ENCODE measurements around the gene GLRA2. TPM values are rescaled to one million over a fixed set of nuclear protein-coding genes. Genes with fewer than 3 reads are reported as not detected.
"Not testable (repeated sequence)": the region's sequence is repeated elsewhere in the genome, so short reads cannot be mapped to it uniquely, and the experiment has no call there.

The GLRA2 gene
- total RNA-seq, 1 donor from 2014 or later: 1.0 TPM

GRCh38 chrX:14590693-14591424, 61.5 kb downstream of the GLRA2 start:
- Histone ChIP-seq H3K4me3 (ENCODE audit: low read length in 3 of 3) (no peak overlapping the region), H3K36me3 (ENCODE audit: control insufficient read depth in 3 of 3, insufficient read depth in 3 of 3, low read length in 3 of 3) (no peaks in the 10 kb centered on the region), H3K27ac (ENCODE audit: low read depth, low read length) (no peak overlapping the region)

GRCh38 chrX:14591976-14592375, 62.6 kb downstream of the GLRA2 start:
- no peaks in the 10 kb centered on the region for H3K9me3 ChIP-seq (ENCODE audit: control insufficient read depth in 3 of 3, low read length in 3 of 3)
- H3K4me3 ChIP-seq (ENCODE audit: low read length in 3 of 3): no peak overlapping the region
- no peaks in the 10 kb centered on the region for H3K4me1 ChIP-seq (ENCODE audit: control insufficient read depth in 3 of 3, insufficient read depth in 3 of 3, low read length in 3 of 3)
- H3K27me3 ChIP-seq (ENCODE audit: control insufficient read depth in 3 of 3, insufficient read depth in 3 of 3, low read length in 3 of 3): no peaks in the 10 kb centered on the region
- no peaks in the 10 kb centered on the region for H3K36me3 ChIP-seq (ENCODE audit: control insufficient read depth in 3 of 3, insufficient read depth in 3 of 3, low read length in 3 of 3)
- H3K27ac ChIP-seq (ENCODE audit: low read depth, low read length): no peak overlapping the region
- no peak overlapping the region for H3K9ac ChIP-seq (ENCODE audit: low read depth in 1 of 3, low read length in 3 of 3)

More at GRCh38 chrX:14590693-14591424, 61.5 kb downstream of the GLRA2 start:
- H3K9ac ChIP-seq (ENCODE audit: low read depth in 1 of 3, low read length in 3 of 3): no peak overlapping the region
- H3K9me3 ChIP-seq (ENCODE audit: control insufficient read depth in 3 of 3, low read length in 3 of 3): no peaks in the 10 kb centered on the region
- no peaks in the 10 kb centered on the region for H3K4me1 ChIP-seq (ENCODE audit: control insufficient read depth in 3 of 3, insufficient read depth in 3 of 3, low read length in 3 of 3)
- no peaks in the 10 kb centered on the region for H3K27me3 ChIP-seq (ENCODE audit: control insufficient read depth in 3 of 3, insufficient read depth in 3 of 3, low read length in 3 of 3)

GRCh38 chrX:14594521-14594920, 65.2 kb downstream of the GLRA2 start:
- H3K9ac ChIP-seq (ENCODE audit: low read depth in 1 of 3, low read length in 3 of 3): no peak overlapping the region
- H3K4me1 ChIP-seq (ENCODE audit: control insufficient read depth in 3 of 3, insufficient read depth in 3 of 3, low read length in 3 of 3): no peaks in the 10 kb centered on the region
- no peak overlapping the region for H3K27ac ChIP-seq (ENCODE audit: low read depth, low read length)
- H3K4me3 ChIP-seq (ENCODE audit: low read length in 3 of 3): no peak overlapping the region
- no peaks in the 10 kb centered on the region for H3K27me3 ChIP-seq (ENCODE audit: control insufficient read depth in 3 of 3, insufficient read depth in 3 of 3, low read length in 3 of 3)
- no peaks in the 10 kb centered on the region for H3K9me3 ChIP-seq (ENCODE audit: control insufficient read depth in 3 of 3, low read length in 3 of 3)
- H3K36me3 ChIP-seq (ENCODE audit: control insufficient read depth in 3 of 3, insufficient read depth in 3 of 3, low read length in 3 of 3): no peaks in the 10 kb centered on the region

- Histone ChIP-seq H3K27ac (ENCODE audit: low read depth, low read length) (no peak overlapping the region), H3K36me3 (ENCODE audit: control insufficient read depth in 3 of 3, insufficient read depth in 3 of 3, low read length in 3 of 3) (no peaks in the 10 kb centered on the region), H3K4me3 (ENCODE audit: low read length in 3 of 3) (no peak overlapping the region), H3K9ac (ENCODE audit: low read depth in 1 of 3, low read length in 3 of 3) (no peak overlapping the region), H3K4me1 (ENCODE audit: control insufficient read depth in 3 of 3, insufficient read depth in 3 of 3, low read length in 3 of 3) (no peaks in the 10 kb centered on the region), H3K9me3 (ENCODE audit: control insufficient read depth in 3 of 3, low read length in 3 of 3) (no peaks in the 10 kb centered on the region), H3K27me3 (ENCODE audit: control insufficient read depth in 3 of 3, insufficient read depth in 3 of 3, low read length in 3 of 3) (no peaks in the 10 kb centered on the region)
These were observed 69.0 kb downstream of the GLRA2 start for GRCh38 chrX:14598330-14598729.

GRCh38 chrX:14607446-14607985, 78.2 kb downstream of the GLRA2 start:
- Histone ChIP-seq H3K9me3 (ENCODE audit: control insufficient read depth in 3 of 3, low read length in 3 of 3) (no peaks in the 10 kb centered on the region), H3K27ac (ENCODE audit: low read depth, low read length) (no peak overlapping the region), H3K4me1 (ENCODE audit: control insufficient read depth in 3 of 3, insufficient read depth in 3 of 3, low read length in 3 of 3) (no peaks in the 10 kb centered on the region), H3K36me3 (ENCODE audit: control insufficient read depth in 3 of 3, insufficient read depth in 3 of 3, low read length in 3 of 3) (no peaks in the 10 kb centered on the region), H3K27me3 (ENCODE audit: control insufficient read depth in 3 of 3, insufficient read depth in 3 of 3, low read length in 3 of 3) (no peaks in the 10 kb centered on the region), H3K9ac (ENCODE audit: low read depth in 1 of 3, low read length in 3 of 3) (no peak overlapping the region), H3K4me3 (ENCODE audit: low read length in 3 of 3) (no peak overlapping the region)

- H3K9me3 ChIP-seq (ENCODE audit: control insufficient read depth in 3 of 3, low read length in 3 of 3); H3K4me3 ChIP-seq (ENCODE audit: low read length in 3 of 3); H3K27ac ChIP-seq (ENCODE audit: low read depth, low read length); H3K36me3 ChIP-seq (ENCODE audit: control insufficient read depth in 3 of 3, insufficient read depth in 3 of 3, low read length in 3 of 3); H3K27me3 ChIP-seq (ENCODE audit: control insufficient read depth in 3 of 3, insufficient read depth in 3 of 3, low read length in 3 of 3); H3K9ac ChIP-seq (ENCODE audit: low read depth in 1 of 3, low read length in 3 of 3); H3K4me1 ChIP-seq (ENCODE audit: control insufficient read depth in 3 of 3, insufficient read depth in 3 of 3, low read length in 3 of 3): not testable (repeated sequence)
These were observed 83.1 kb downstream of the GLRA2 start for GRCh38 chrX:14612450-14612849.

- Histone ChIP-seq H3K36me3 (ENCODE audit: control insufficient read depth in 3 of 3, insufficient read depth in 3 of 3, low read length in 3 of 3) (no peaks in the 10 kb centered on the region), H3K9me3 (ENCODE audit: control insufficient read depth in 3 of 3, low read length in 3 of 3) (no peaks in the 10 kb centered on the region), H3K27ac (ENCODE audit: low read depth, low read length) (no peak overlapping the region), H3K27me3 (ENCODE audit: control insufficient read depth in 3 of 3, insufficient read depth in 3 of 3, low read length in 3 of 3) (no peaks in the 10 kb centered on the region), H3K4me3 (ENCODE audit: low read length in 3 of 3) (no peak overlapping the region), H3K9ac (ENCODE audit: low read depth in 1 of 3, low read length in 3 of 3) (no peak overlapping the region), H3K4me1 (ENCODE audit: control insufficient read depth in 3 of 3, insufficient read depth in 3 of 3, low read length in 3 of 3) (no peaks in the 10 kb centered on the region)
These were observed 87.0 kb downstream of the GLRA2 start for GRCh38 chrX:14616301-14616700.

GRCh38 chrX:14616836-14617235, 87.5 kb downstream of the GLRA2 start:
- H3K9ac ChIP-seq (ENCODE audit: low read depth in 1 of 3, low read length in 3 of 3): no peak overlapping the region
- no peaks in the 10 kb centered on the region for H3K4me1 ChIP-seq (ENCODE audit: control insufficient read depth in 3 of 3, insufficient read depth in 3 of 3, low read length in 3 of 3)
- no peaks in the 10 kb centered on the region for H3K36me3 ChIP-seq (ENCODE audit: control insufficient read depth in 3 of 3, insufficient read depth in 3 of 3, low read length in 3 of 3)
- H3K9me3 ChIP-seq (ENCODE audit: control insufficient read depth in 3 of 3, low read length in 3 of 3): no peaks in the 10 kb centered on the region
- H3K27ac ChIP-seq (ENCODE audit: low read depth, low read length): no peak overlapping the region
- no peaks in the 10 kb centered on the region for H3K27me3 ChIP-seq (ENCODE audit: control insufficient read depth in 3 of 3, insufficient read depth in 3 of 3, low read length in 3 of 3)
- H3K4me3 ChIP-seq (ENCODE audit: low read length in 3 of 3): no peak overlapping the region

- no peak overlapping the region for H3K4me3 ChIP-seq (ENCODE audit: low read length in 3 of 3)
- no peaks in the 10 kb centered on the region for H3K4me1 ChIP-seq (ENCODE audit: control insufficient read depth in 3 of 3, insufficient read depth in 3 of 3, low read length in 3 of 3)
- H3K27me3 ChIP-seq (ENCODE audit: control insufficient read depth in 3 of 3, insufficient read depth in 3 of 3, low read length in 3 of 3): no peaks in the 10 kb centered on the region
- H3K9ac ChIP-seq (ENCODE audit: low read depth in 1 of 3, low read length in 3 of 3): no peak overlapping the region
- H3K36me3 ChIP-seq (ENCODE audit: control insufficient read depth in 3 of 3, insufficient read depth in 3 of 3, low read length in 3 of 3): no peaks in the 10 kb centered on the region
- H3K27ac ChIP-seq (ENCODE audit: low read depth, low read length): no peak overlapping the region
- no peaks in the 10 kb centered on the region for H3K9me3 ChIP-seq (ENCODE audit: control insufficient read depth in 3 of 3, low read length in 3 of 3)
These were observed 89.0 kb downstream of the GLRA2 start for GRCh38 chrX:14618177-14618965.

GRCh38 chrX:14630733-14631132, 101.4 kb downstream of the GLRA2 start:
- H3K4me3 ChIP-seq (ENCODE audit: low read length in 3 of 3): no peak overlapping the region
- H3K9me3 ChIP-seq (ENCODE audit: control insufficient read depth in 3 of 3, low read length in 3 of 3): no peaks in the 10 kb centered on the region
- no peak overlapping the region for H3K9ac ChIP-seq (ENCODE audit: low read depth in 1 of 3, low read length in 3 of 3)
- no peaks in the 10 kb centered on the region for H3K27me3 ChIP-seq (ENCODE audit: control insufficient read depth in 3 of 3, insufficient read depth in 3 of 3, low read length in 3 of 3)
- no peaks in the 10 kb centered on the region for H3K36me3 ChIP-seq (ENCODE audit: control insufficient read depth in 3 of 3, insufficient read depth in 3 of 3, low read length in 3 of 3)
- H3K27ac ChIP-seq (ENCODE audit: low read depth, low read length): no peak overlapping the region
- H3K4me1 ChIP-seq (ENCODE audit: control insufficient read depth in 3 of 3, insufficient read depth in 3 of 3, low read length in 3 of 3): no peaks in the 10 kb centered on the region

Data from skeletal muscle tissue (tissue), 4 donors.